Type B pancreatic cell (in vitro differentiated cells): ENCODE results near the gene PTPN23. TPM values are rescaled to one million over a fixed set of nuclear protein-coding genes. Genes with fewer than 3 reads are reported as not detected.
A peak's percentile ranks its signal among the peaks of the same experiment; 100 is the strongest.
"Not testable (repeated sequence)": the region's sequence is repeated elsewhere in the genome, so short reads cannot be mapped to it uniquely, and the experiment has no call there.

Experiments
- DNase-seq: peaks from one replicate; pipeline ENCODE4 v3.0.0; 2021; ENCODE audit warnings: mixed read lengths; ENCODE audit not compliant: unreplicated experiment; ENCODE audit errors: extremely low spot score
- H3K27ac Mint-ChIP-seq: 2 replicates; pipeline ENCODE4 v1.8.0; 2021; ENCODE audit warnings: mild to moderate bottlenecking, mixed read lengths
- H3K27me3 Mint-ChIP-seq: 2 replicates; pipeline ENCODE4 v1.8.0; 2021; ENCODE audit warnings: mixed read lengths
- H3K36me3 Mint-ChIP-seq: 2 replicates; pipeline ENCODE4 v1.8.0; 2021; ENCODE audit warnings: mixed read lengths
- H3K4me1 Mint-ChIP-seq: one replicate; pipeline ENCODE4 v1.8.0; 2021; ENCODE audit warnings: mixed read lengths; ENCODE audit not compliant: unreplicated experiment
- H3K4me3 Mint-ChIP-seq: 2 replicates; pipeline ENCODE4 v1.8.0; 2021; ENCODE audit warnings: mild to moderate bottlenecking, mixed read lengths
- H3K9me3 Mint-ChIP-seq: 2 replicates; pipeline ENCODE4 v1.8.0; 2021; ENCODE audit warnings: mixed read lengths
- CTCF ChIP-seq: fragments of 200-600 bp; sonication (generic); conservative IDR thresholded peaks from 2 replicates; pipeline ENCODE4 v1.5.0; 2021; ENCODE audit warnings: antibody characterized with exemption, mild to moderate bottlenecking
- total RNA-seq: library from RNA; stranded (reverse); gene quantifications from 2 replicates; pipeline ENCODE4 v1.2.1, GENCODE V29; 2021; ENCODE audit warnings: low replicate concordance

Gene PTPN23
- total RNA-seq, 1 donor from 2014 or later, result 52.5 TPM

- Mint-ChIP-seq H3K9me3 (no peaks in the 10 kb centered on the region), H3K4me3 (no peak overlapping the region), H3K27ac (peak overlapping the region; percentile 94), H3K4me1 (no peaks in the 10 kb centered on the region), H3K36me3 (peaks cover 10% of the 10 kb centered on the region), H3K27me3 (no peaks in the 10 kb centered on the region)
- TF ChIP-seq CTCF, result no peak
- DNase-seq, result no peak
Observed at GRCh38 chr3:47348411-47349154, 32.2 kb upstream of the PTPN23 start.

DNA sequence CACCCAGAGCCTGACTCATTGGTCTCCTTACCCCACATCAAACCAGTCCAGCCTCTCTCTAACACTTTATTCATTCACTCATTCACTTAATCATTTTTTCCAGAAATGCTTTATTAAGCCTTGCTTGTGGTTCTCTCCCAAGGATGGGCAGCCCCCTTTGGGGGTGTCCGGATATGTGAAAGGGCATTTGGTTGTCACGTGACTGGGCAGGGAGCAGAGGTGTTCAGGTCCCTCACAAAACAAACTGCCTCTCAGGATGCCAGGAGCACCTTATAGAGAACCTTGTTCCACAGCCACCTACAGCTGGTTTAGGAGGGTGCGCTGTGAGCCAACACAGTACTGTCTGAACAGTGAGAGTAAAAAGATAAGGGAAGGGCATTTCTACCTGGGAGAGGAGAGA, 25.8 kb upstream of the PTPN23 start:
- H3K4me3 Mint-ChIP-seq, result no peak overlapping the region
- no peak for TF ChIP-seq CTCF
- peaks cover under 1% of the 10 kb centered on the region for H3K36me3 Mint-ChIP-seq
- no peak for DNase-seq
- peaks cover under 1% of the 10 kb centered on the region for H3K9me3 Mint-ChIP-seq
- H3K27me3 Mint-ChIP-seq, result no peaks in the 10 kb centered on the region
- no peak overlapping the region for H3K27ac Mint-ChIP-seq
- no peaks in the 10 kb centered on the region for H3K4me1 Mint-ChIP-seq

- no peak for DNase-seq
- H3K27me3 Mint-ChIP-seq, result no peaks in the 10 kb centered on the region
- H3K9me3 Mint-ChIP-seq, result peaks cover 6% of the 10 kb centered on the region
- H3K4me3 Mint-ChIP-seq, result no peak overlapping the region
- H3K36me3 Mint-ChIP-seq, result peaks cover 5% of the 10 kb centered on the region
- no peaks in the 10 kb centered on the region for H3K4me1 Mint-ChIP-seq
- H3K27ac Mint-ChIP-seq, result no peak overlapping the region
- no peak for TF ChIP-seq CTCF
Observed at GRCh38 chr3:47356201-47356600, 24.6 kb upstream of the PTPN23 start.

GRCh38 chr3:47359323-47359722, 21.5 kb upstream of the PTPN23 start:
- Mint-ChIP-seq H3K36me3 (peaks cover 5% of the 10 kb centered on the region), H3K4me3 (no peak overlapping the region), H3K4me1 (no peaks in the 10 kb centered on the region), H3K27ac (no peak overlapping the region), H3K9me3 (peaks cover 10% of the 10 kb centered on the region), H3K27me3 (no peaks in the 10 kb centered on the region)
- no peak for DNase-seq
- no peak for TF ChIP-seq CTCF

DNA sequence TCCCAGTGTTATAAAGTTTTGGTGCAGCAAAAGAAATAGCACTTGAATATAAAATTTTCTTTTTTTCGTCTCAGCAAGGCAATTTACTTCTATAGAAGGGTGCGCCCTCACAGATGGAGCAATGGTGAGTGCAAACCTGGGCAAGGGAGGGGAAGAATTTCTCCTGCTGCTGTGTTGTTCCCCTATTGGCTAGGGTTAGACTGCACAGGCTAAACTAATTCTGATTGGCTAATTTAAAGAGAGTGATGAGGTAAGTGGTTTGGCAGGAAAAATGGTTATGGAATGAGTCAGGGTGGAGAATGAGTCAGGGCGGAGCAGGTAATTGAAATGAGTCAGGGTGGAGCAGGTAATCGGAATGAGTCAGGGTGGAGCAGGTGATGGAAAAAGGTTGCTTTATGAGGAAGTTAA, 20.7 kb upstream of the PTPN23 start:
- peak overlapping the region; percentile 90 for H3K27ac Mint-ChIP-seq
- H3K4me3 Mint-ChIP-seq, result peak overlapping the region; percentile 13
- not testable (repeated sequence) for DNase-seq, H3K9me3 Mint-ChIP-seq, H3K27me3 Mint-ChIP-seq, H3K36me3 Mint-ChIP-seq, H3K4me1 Mint-ChIP-seq

DNA sequence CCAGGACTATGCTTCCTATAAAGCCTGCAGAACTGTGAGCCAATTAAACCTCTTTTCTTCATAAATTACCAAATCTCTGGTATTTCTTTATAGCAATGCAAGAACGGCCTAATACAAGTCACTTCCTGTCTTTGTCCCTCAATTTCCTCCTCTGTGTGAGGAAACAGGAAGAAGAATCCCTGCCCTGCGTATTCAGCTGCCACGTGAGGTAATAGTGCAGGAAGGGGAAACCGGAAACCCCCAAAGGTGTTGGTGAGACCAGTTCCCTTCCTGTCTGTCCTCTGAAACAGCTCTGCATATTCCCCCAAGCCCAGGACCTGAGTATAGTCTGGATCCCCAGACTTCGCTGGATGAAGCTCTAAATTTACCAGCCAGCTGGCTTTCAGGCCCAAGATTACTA, 18.1 kb upstream of the PTPN23 start:
- Mint-ChIP-seq H3K27me3 (no peaks in the 10 kb centered on the region), H3K4me1 (no peaks in the 10 kb centered on the region), H3K27ac (peak overlapping the region; percentile 37), H3K9me3 (peaks cover 10% of the 10 kb centered on the region), H3K36me3 (peaks cover 5% of the 10 kb centered on the region), H3K4me3 (no peak overlapping the region)
- no peak for DNase-seq
- TF ChIP-seq CTCF, result no peak
